ENCODE data around the gene PDSS1.
A peak's percentile ranks its signal among the peaks of the same experiment; 100 is the strongest.
"Not testable (repeated sequence)": the region's sequence is repeated elsewhere in the genome, so short reads cannot be mapped to it uniquely, and the experiment has no call there.

The PDSS1 gene

GRCh38 chr10:26739071-26739631 lies 41.6 kb downstream of the PDSS1 start:
- DNase-seq (ENCODE audit: low spot score), result no peak

DNA sequence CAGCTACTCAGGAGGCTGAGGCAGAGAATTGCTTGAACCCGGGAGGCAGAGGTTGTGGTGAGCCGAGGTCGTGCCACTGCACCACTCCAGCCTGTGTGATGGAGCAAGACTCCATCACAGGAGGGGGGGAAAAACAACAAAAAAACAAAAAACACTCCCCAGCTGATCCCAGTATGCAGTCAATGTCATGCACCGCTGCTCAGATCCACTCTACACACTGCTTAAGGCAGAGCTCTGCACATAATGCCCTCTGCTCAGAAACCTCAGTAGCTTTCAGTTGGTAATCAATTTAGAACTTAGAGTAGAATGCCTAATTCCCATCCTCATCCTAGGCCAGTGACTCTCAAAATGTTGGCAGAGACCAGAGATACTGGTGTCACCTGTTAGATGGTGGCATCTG lies 43.9 kb downstream of the PDSS1 start:
- DNase-seq (ENCODE audit: low spot score), result no peak

GRCh38 chr10:26743091-26743490 lies 45.6 kb downstream of the PDSS1 start:
- no peak for DNase-seq (ENCODE audit: low spot score)

DNA sequence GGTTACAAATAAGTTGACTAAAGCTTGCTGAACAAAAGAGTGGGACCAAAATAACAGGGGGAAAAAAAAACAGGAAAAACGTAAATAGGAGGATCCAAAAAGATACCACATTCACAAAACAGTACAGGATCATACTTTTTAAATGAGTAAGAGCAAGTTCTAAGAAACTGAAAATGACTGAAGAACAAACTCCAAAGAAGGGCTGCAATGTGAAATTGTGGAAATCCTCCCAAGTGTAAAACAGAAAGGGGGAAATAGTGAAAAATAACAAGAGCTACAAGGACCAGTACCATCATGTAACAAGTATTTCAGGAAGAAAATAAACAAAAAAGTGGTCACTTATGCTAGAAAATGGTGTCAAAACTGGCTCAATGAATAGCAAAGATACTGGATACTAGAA lies 46.3 kb downstream of the PDSS1 start:
- no peak for DNase-seq (ENCODE audit: low spot score)

DNA sequence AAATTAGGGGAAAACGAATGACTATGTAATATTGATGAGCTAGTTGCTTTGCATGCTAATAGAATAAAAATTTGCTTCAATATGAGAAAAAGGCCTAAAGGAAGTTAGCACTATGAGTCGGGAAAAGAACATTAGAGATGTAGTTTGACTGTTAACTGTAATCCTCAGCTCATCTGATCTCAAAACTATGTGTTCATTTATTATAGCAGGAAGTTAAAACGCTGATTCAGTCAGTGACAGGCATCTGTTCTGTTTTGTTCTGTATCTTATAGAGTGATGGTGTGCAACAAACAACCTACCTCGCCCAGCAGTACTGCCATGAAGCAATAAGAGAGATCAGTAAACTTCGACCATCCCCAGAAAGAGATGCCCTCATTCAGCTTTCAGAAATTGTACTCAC lies 48.6 kb downstream of the PDSS1 start:
- DNase-seq (ENCODE audit: low spot score), result no peak

- DNase-seq (ENCODE audit: low spot score), result peak; percentile 28
Observed at GRCh38 chr10:26755443-26755903, 58.0 kb downstream of the PDSS1 start.

GRCh38 chr10:26759008-26759407 lies 61.5 kb downstream of the PDSS1 start:
- no peak for DNase-seq (ENCODE audit: low spot score)

GRCh38 chr10:26765549-26765948 lies 68.0 kb downstream of the PDSS1 start:
- no peak for DNase-seq (ENCODE audit: low spot score)

- DNase-seq (ENCODE audit: low spot score), result no peak
Observed at GRCh38 chr10:26770069-26770468, 72.6 kb downstream of the PDSS1 start.

DNA sequence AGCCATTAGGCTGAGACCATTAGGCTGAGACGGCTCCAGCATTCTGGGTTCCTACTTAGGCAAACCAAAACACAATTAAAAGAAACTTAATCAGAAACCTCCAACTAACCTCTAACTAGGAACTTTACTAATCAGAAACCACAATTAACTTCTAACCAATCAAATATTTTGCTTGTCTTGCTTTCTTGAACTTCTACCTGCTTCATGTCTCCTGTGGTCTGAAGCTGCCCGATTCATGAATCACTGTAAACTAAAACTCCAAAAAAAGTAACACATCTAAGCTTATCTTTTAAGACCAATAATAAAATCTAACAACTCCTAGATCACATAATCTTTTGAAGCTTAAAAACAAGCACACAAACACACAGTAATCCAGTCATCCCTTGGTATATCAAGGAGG lies 76.1 kb downstream of the PDSS1 start:
- no peak for DNase-seq (ENCODE audit: low spot score)

DNA sequence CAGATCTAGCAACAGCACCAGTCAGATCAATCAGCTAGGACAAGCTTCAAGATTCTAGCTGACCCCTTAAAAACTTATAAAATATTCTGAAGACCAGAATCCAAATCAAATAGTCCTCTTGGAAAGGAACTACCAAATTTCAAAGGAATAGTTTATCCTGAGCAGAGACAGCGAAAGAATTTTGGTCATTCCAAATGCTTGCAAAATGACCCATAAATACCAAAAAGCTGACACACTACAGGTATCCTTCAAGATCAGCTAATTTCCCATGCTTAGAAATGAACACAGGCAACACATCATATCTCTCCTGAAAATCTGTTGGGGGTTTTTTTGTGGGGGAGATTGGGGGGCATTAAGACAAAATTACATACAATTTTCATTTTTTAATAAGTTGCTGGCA lies 78.8 kb downstream of the PDSS1 start:
- no peak for DNase-seq (ENCODE audit: low spot score)

GRCh38 chr10:26777686-26778085 lies 80.2 kb downstream of the PDSS1 start:
- DNase-seq (ENCODE audit: low spot score), result no peak

DNA sequence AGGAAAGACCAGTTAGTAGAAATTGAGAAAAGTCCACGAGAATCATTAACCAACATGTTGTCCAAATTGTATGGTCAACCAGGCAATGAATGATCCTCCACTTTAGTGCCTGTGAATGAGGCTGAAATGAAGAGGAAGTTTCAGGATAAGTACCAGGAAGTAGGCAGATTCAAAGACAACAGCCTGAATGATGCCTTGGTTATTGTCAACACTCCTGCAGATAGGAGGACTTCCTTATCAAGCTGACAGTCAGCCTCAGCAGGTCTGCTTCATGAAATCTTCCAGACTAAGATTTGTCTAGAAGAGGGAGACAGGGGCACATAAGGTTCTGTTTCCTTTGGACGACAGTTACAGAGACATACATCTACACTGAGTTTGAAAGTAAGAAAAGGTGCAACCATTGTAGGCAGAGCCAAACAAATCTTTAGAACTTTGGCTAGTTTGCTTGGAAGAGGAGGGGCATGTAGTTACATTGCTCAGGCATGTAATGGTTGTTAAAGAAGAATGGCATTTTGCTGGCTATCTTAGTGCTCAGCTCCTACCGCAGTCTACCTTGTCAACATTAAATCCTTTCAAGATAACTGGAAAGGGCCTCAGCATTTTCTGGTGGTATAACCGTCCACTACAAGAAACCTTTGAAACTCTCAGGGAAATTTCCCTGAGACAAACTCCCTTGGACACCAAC lies 81.8 kb downstream of the PDSS1 start:
- no peak for DNase-seq (ENCODE audit: low spot score)

- DNase-seq (ENCODE audit: low spot score), result no peak
Observed at GRCh38 chr10:26780106-26780792, 82.7 kb downstream of the PDSS1 start.

- DNase-seq (ENCODE audit: low spot score), result no peak
Observed at GRCh38 chr10:26780793-26781601, 83.5 kb downstream of the PDSS1 start.

DNA sequence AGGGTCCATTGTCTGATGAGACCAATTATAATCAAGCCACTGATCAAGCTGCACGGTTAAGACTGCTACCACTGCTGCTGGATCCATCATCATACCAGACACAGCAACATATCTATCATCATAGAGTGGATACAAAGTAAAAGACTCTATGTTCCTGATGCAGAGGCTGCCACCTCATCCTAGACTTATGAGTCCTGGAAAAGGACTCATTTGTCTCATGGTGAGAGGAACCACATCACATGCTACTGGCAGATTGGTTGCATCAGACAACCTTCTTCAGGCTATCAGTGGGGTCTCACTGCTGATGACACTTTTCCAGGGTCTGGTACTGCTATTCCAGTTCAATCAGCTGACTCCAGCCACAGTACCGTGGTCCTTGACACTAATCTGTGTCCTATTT lies 84.3 kb downstream of the PDSS1 start:
- no peak for DNase-seq (ENCODE audit: low spot score)

- no peak for DNase-seq (ENCODE audit: low spot score)
Observed at GRCh38 chr10:26787362-26787761, 89.9 kb downstream of the PDSS1 start.

DNA sequence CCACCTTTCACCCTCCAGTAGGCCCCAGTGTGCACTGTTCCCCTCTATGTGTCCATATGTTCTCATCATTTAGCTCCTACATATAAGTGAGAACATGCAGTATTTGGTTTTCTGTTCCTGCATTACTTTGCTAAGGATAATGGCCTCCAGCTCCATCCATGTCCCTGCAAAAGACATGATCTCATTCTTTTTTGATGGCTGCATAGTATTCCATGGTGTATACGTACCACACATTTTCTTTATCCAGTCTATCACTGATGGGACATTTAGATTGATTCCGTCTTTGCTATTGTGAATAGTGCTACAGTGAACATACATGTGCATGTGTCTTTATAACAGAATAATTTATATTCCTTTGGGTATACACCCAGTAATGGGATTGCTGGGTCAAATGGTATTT lies 92.3 kb downstream of the PDSS1 start:
- not testable (repeated sequence) for DNase-seq (ENCODE audit: low spot score)

GRCh38 chr10:26790221-26790995 lies 92.9 kb downstream of the PDSS1 start:
- DNase-seq (ENCODE audit: low spot score), result no peak

- no peak for DNase-seq (ENCODE audit: low spot score)
Observed at GRCh38 chr10:26792758-26793495, 95.4 kb downstream of the PDSS1 start.

All from iPS-NIHi11 (cell line).